ENCODE results near the gene CCDC27.
A peak's percentile ranks its signal among the peaks of the same experiment; 100 is the strongest.

Gene CCDC27

DNA sequence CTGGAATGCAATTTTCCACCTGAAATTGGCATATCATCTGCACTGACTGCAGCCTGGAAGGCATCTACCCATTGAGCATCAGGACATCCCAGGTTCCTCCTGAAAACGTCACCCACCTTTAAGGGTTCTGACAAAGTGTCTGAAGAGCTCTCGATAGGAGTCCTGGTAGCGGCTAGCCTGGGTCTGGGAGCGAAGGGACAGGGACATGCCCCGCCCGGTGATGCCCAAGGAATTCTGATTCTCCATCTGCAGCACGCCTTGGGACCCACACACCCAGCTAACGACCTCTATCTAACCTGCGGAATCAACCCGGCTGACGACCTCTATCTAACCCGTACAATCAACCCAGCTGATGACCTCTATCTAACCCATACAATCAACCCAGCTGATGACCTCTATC lies 13.3 kb upstream of the CCDC27 start:
- Histone ChIP-seq H3K79me2 (no peaks in the 10 kb centered on the region), H3K4me1 (peaks cover 7% of the 10 kb centered on the region), H3K9me3 (ENCODE audit: control insufficient read depth, low read length) (no peaks in the 10 kb centered on the region), H3K27me3 (ENCODE audit: control insufficient read depth, insufficient read depth, low read length) (no peaks in the 10 kb centered on the region), H3K4me2 (ENCODE audit: low read length) (no peak overlapping the region), H2AFZ (no peak overlapping the region), H3K9ac (no peak overlapping the region), H3K27ac (no peak overlapping the region), H3K36me3 (ENCODE audit: control insufficient read depth, insufficient read depth, low read length) (no peaks in the 10 kb centered on the region), H3K4me3 (ENCODE audit: low read depth, low read length) (no peak overlapping the region)
- TF ChIP-seq, protein P1, sequence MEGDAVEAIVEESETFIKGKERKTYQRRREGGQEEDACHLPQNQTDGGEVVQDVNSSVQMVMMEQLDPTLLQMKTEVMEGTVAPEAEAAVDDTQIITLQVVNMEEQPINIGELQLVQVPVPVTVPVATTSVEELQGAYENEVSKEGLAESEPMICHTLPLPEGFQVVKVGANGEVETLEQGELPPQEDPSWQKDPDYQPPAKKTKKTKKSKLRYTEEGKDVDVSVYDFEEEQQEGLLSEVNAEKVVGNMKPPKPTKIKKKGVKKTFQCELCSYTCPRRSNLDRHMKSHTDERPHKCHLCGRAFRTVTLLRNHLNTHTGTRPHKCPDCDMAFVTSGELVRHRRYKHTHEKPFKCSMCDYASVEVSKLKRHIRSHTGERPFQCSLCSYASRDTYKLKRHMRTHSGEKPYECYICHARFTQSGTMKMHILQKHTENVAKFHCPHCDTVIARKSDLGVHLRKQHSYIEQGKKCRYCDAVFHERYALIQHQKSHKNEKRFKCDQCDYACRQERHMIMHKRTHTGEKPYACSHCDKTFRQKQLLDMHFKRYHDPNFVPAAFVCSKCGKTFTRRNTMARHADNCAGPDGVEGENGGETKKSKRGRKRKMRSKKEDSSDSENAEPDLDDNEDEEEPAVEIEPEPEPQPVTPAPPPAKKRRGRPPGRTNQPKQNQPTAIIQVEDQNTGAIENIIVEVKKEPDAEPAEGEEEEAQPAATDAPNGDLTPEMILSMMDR (IDR thresholded peaks at IDR 0.05), result no peak

DNA sequence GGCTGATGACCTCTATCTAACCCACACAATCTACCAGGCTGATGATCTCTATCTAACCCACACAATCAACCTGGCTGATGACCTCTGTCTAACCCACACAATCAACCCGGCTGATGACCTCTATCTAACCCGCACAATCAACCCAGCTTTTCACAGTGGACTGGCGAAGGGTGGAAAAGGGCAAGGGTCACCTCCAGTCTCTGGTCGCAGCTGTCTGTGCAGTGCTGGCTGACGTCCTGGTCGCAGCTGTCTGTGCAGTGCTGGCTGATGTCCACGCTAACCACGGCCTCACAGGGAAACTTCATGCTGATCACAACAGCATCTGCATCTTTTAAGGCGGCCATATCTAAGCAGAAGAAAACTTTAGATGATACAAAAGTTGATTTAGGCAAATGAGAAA lies 12.2 kb upstream of the CCDC27 start:
- H3K4me3 ChIP-seq (ENCODE audit: low read depth, low read length), result no peak overlapping the region
- H3K79me2 ChIP-seq, result no peaks in the 10 kb centered on the region
- peak overlapping the region; percentile 4 for H3K27ac ChIP-seq
- H3K4me1 ChIP-seq, result peaks cover 7% of the 10 kb centered on the region
- H3K4me2 ChIP-seq (ENCODE audit: low read length), result no peak overlapping the region
- no peaks in the 10 kb centered on the region for H3K27me3 ChIP-seq (ENCODE audit: control insufficient read depth, insufficient read depth, low read length)
- H3K9ac ChIP-seq, result no peak overlapping the region
- TF ChIP-seq, protein P1 (IDR thresholded peaks at IDR 0.05), result no peak
- no peak overlapping the region for H2AFZ ChIP-seq
- no peaks in the 10 kb centered on the region for H3K9me3 ChIP-seq (ENCODE audit: control insufficient read depth, low read length)
- H3K36me3 ChIP-seq (ENCODE audit: control insufficient read depth, insufficient read depth, low read length), result no peaks in the 10 kb centered on the region

DNA sequence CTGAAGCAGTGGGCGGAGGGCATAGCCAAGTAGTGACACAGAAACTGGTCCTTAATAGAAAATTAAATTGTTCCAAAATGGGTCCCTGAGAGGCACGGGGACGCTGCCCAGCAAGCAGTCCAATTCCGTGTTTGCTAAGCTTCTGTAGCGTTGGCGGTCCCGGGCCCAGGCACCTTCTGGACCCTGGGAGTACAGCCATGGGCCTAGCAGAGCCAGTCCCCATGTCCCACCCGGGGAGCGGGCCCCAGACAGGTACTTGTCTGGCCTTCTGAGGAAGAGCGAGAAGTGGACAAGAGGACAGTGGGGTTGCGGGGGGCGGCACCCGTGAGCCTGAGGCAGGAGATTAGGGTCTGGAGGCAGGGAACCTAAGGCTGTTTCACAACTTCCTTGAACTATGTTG lies 11.5 kb upstream of the CCDC27 start:
- Histone ChIP-seq H3K79me2 (no peaks in the 10 kb centered on the region), H3K4me1 (peaks cover 7% of the 10 kb centered on the region), H3K27ac (no peak overlapping the region), H3K4me3 (ENCODE audit: low read depth, low read length) (no peak overlapping the region), H3K9ac (no peak overlapping the region), H2AFZ (no peak overlapping the region), H3K9me3 (ENCODE audit: control insufficient read depth, low read length) (no peaks in the 10 kb centered on the region), H3K27me3 (ENCODE audit: control insufficient read depth, insufficient read depth, low read length) (no peaks in the 10 kb centered on the region), H3K36me3 (ENCODE audit: control insufficient read depth, insufficient read depth, low read length) (no peaks in the 10 kb centered on the region), H3K4me2 (ENCODE audit: low read length) (no peak overlapping the region)
- TF ChIP-seq, protein P1 (IDR thresholded peaks at IDR 0.05), result no peak

DNA sequence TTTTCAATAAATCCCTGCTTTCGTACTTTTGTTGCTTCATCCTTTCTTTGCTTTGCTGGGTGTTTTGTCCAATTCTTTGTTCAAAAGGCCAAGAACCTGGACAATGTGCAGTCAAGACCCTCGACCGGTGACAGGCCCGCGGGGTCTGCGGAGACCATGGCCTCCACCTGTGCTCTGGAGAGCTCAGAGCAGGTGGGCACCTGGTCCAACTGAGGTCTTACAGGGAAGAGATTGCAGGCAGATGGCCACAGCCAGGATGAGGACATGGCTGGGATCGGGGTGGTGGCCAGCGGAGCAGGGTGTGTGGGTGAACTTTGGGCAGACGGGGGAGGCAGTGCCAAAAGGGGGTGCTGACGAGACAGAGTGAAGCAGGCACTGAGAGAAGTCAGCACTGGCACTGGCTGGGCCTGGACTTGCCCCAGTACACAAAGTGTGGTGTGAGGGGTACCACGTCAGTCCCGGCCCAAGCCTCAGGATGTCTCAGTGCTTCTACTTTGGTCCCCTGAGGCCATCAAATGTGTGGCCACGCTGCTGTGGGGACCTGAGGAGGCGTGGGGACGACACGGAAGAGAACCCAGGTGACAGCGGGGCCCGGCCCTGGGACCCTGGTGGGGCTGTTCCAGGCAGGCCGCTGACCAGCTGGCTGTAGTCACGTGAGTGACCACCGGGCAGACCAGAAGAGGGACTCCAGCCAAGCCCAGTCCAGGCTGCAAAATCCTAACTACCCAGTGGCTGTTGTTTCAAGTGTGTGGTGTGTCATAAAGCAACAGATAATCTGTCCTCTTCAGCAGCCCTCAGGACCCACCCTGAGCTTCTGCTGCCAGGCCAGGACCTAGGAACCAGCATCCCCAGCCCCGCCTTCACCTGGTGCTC lies 10.4 kb upstream of the CCDC27 start:
- TF ChIP-seq, protein P1 (IDR thresholded peaks at IDR 0.05), result no peak
- H3K79me2 ChIP-seq, result no peaks in the 10 kb centered on the region
- no peaks in the 10 kb centered on the region for H3K36me3 ChIP-seq (ENCODE audit: control insufficient read depth, insufficient read depth, low read length)

More for the DNA sequence above, 10.4 kb upstream of the CCDC27 start:
- Histone ChIP-seq H3K4me1 (peaks cover 7% of the 10 kb centered on the region), H2AFZ (no peak overlapping the region), H3K27me3 (ENCODE audit: control insufficient read depth, insufficient read depth, low read length) (no peaks in the 10 kb centered on the region), H3K4me2 (ENCODE audit: low read length) (no peak overlapping the region), H3K4me3 (ENCODE audit: low read depth, low read length) (no peak overlapping the region), H3K27ac (no peak overlapping the region), H3K9ac (no peak overlapping the region), H3K9me3 (ENCODE audit: control insufficient read depth, low read length) (no peaks in the 10 kb centered on the region)
